Measurements from ENCODE around the gene ST6GALNAC4. TPM values are rescaled to one million over a fixed set of nuclear protein-coding genes. Genes with fewer than 3 reads are reported as not detected.

Gene ST6GALNAC4
- total and polyA plus RNA-seq, 9 of the 15 experiments (the other 6 are each of a cell fraction or from before 2014, with no cell fraction given), result 2.6 to 43.1 (median 15.4) TPM

GRCh38 chr9:127862075-127863011 is 54.5 kb downstream of the ST6GALNAC4 start (continued):
- no peak for TF ChIP-seq MAFG (tag; conservative IDR thresholded peaks at IDR 0.05)
- peak; percentile 100 for TF ChIP-seq ETV1 (tag; conservative IDR thresholded peaks at IDR 0.05; ENCODE audit: low read depth)
- peak; percentile 60; the same call in 1 of the 2 replicates for TF ChIP-seq PML (IDR thresholded peaks at IDR 0.05; ENCODE audit: low read length)
- TF ChIP-seq ZNF707 (CRISPR knock-in tag; conservative IDR thresholded peaks at IDR 0.05), result no peak
- no peak for TF ChIP-seq CREBBP (IDR thresholded peaks at IDR 0.05; ENCODE audit: low read depth, low read length)
- TF ChIP-seq ETV5 (CRISPR knock-in tag; IDR thresholded peaks at IDR 0.05; ENCODE audit: low read depth), result peak; percentile 91
- TF ChIP-seq HDAC6 (IDR thresholded peaks at IDR 0.05; ENCODE audit: low read depth, low read length), result no peak
- TF ChIP-seq, protein P1, sequence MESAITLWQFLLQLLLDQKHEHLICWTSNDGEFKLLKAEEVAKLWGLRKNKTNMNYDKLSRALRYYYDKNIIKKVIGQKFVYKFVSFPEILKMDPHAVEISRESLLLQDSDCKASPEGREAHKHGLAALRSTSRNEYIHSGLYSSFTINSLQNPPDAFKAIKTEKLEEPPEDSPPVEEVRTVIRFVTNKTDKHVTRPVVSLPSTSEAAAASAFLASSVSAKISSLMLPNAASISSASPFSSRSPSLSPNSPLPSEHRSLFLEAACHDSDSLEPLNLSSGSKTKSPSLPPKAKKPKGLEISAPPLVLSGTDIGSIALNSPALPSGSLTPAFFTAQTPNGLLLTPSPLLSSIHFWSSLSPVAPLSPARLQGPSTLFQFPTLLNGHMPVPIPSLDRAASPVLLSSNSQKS (CRISPR knock-in tag; IDR thresholded peaks at IDR 0.05), result no peak
- TF ChIP-seq ATF1 (CRISPR knock-in tag; IDR thresholded peaks at IDR 0.05), result no peak
- TF ChIP-seq ATF1 (tag; IDR thresholded peaks at IDR 0.05), result peak; percentile 93
- TF ChIP-seq ZNF384 (IDR thresholded peaks at IDR 0.05; ENCODE audit: low read depth, low read length), result no peak
- TF ChIP-seq, protein P2, sequence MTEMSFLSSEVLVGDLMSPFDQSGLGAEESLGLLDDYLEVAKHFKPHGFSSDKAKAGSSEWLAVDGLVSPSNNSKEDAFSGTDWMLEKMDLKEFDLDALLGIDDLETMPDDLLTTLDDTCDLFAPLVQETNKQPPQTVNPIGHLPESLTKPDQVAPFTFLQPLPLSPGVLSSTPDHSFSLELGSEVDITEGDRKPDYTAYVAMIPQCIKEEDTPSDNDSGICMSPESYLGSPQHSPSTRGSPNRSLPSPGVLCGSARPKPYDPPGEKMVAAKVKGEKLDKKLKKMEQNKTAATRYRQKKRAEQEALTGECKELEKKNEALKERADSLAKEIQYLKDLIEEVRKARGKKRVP (CRISPR knock-in tag; IDR thresholded peaks at IDR 0.05), result 0 out of 2 replicates have a peak, but pooled peaks have one; percentile 6
- TF ChIP-seq ATF3 (IDR thresholded peaks at IDR 0.05), result peak; percentile 9; the same call in 1 of the 2 replicates
- TF ChIP-seq ATF3 (CRISPR knock-in tag; conservative IDR thresholded peaks at IDR 0.05), result no peak
- TF ChIP-seq XRCC5 (IDR thresholded peaks at IDR 0.05; ENCODE audit: low read depth, low read length), result peak; percentile 72; the same call in 1 of the 2 replicates
- peak in 1 of 2 experiments; percentile 68; a peak in 2 of 4 replicates for TF ChIP-seq TBL1XR1 (IDR thresholded peaks at IDR 0.05; ENCODE audit: low read length in 2 of 2)
- peak; percentile 90 for TF ChIP-seq ZNF583 (CRISPR knock-in tag; IDR thresholded peaks at IDR 0.05)
- 0 out of 2 replicates have a peak, but pooled peaks have one; percentile 55 for TF ChIP-seq CBFB (CRISPR knock-in tag; IDR thresholded peaks at IDR 0.05)
- TF ChIP-seq ZNF586 (CRISPR knock-in tag; conservative IDR thresholded peaks at IDR 0.05), result no peak
- no peak for TF ChIP-seq SAP30 (IDR thresholded peaks at IDR 0.05; ENCODE audit: borderline replicate concordance, insufficient read depth, low read depth, low read length, poor library complexity, severe bottlenecking)
- TF ChIP-seq ZKSCAN1 (IDR thresholded peaks at IDR 0.05; ENCODE audit: low read depth, low read length), result peak; percentile 46; the same call in 1 of the 2 replicates
- TF ChIP-seq MEIS2 (IDR thresholded peaks at IDR 0.05; ENCODE audit: partially characterized antibody), result peak; percentile 81
- TF ChIP-seq EWSR1 (IDR thresholded peaks at IDR 0.05; ENCODE audit: borderline replicate concordance, low read depth, partially characterized antibody), result no peak
- TF ChIP-seq JUNB (CRISPR knock-in tag; conservative IDR thresholded peaks at IDR 0.05), result no peak
